Measurements from ENCODE around the gene EXOC8. TPM values are rescaled to one million over a fixed set of nuclear protein-coding genes. Genes with fewer than 3 reads are reported as not detected.
"Not testable (repeated sequence)": the region's sequence is repeated elsewhere in the genome, so short reads cannot be mapped to it uniquely, and the experiment has no call there.

Gene EXOC8
- total RNA-seq, 2 donors from 2014 or later = 17.2 to 19.2 TPM

DNA sequence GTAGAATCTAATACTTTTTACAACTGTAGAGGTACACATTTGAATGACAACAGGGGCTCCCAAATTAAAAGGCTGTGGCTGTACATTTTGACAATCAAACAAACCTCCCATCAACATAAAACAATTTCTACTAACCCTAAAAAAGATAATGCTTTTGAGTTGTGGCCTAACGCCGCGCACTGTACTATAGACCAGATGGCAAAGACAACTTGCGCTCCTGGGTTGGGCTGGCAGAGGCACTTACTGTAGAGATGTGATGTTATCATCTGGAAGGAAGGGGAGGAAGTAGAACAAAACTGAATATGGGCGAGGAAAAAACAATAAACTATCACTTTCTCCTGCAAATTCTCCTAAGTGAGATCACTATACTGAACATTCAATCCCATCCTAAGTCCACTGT lies 26.5 kb upstream of the EXOC8 start:
- DNase-seq (no peak), ATAC-seq (replicated peaks in 1 of 2) (no peak)
- H3K9me3 Mint-ChIP-seq = no peaks in the 10 kb centered on the region
- H3K27me3 Mint-ChIP-seq (ENCODE audit: low read depth) = no peaks in the 10 kb centered on the region
- no peaks in the 10 kb centered on the region for H3K4me1 Mint-ChIP-seq (ENCODE audit: low read depth)
- peaks cover 3 to 12% of the 10 kb centered on the region in 2 donors for H3K36me3 Mint-ChIP-seq (ENCODE audit: insufficient read depth in 2 of 2)
- no peak overlapping the region for H3K27ac Mint-ChIP-seq
- H3K4me3 Mint-ChIP-seq = no peak overlapping the region

DNA sequence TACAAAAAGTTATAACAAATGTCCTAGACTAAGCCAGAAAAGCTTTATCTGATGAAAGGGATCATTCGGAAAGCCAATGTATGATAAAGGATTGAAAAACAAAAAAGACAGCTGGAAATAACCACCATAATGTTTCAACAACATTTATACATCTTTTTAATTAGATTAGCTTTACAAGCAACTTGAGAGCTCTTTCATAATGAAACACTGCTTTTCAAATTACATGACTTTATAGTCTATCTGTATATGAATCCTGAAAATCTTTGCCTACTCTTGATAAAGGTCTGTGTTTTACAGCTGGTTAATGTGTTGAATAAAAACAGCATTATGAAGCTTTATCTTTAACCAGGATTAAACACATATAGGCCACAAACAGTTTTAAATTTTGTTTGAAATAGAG lies 26.0 kb upstream of the EXOC8 start:
- no peaks in the 10 kb centered on the region for H3K9me3 Mint-ChIP-seq
- no peaks in the 10 kb centered on the region for H3K4me1 Mint-ChIP-seq (ENCODE audit: low read depth)
- no peaks in the 10 kb centered on the region for H3K27me3 Mint-ChIP-seq (ENCODE audit: low read depth)
- ATAC-seq (replicated peaks in 1 of 2) (no peak), DNase-seq (no peak)
- peaks cover 3 to 12% of the 10 kb centered on the region in 2 donors for H3K36me3 Mint-ChIP-seq (ENCODE audit: insufficient read depth in 2 of 2)
- H3K27ac Mint-ChIP-seq = no peak overlapping the region
- no peak overlapping the region for H3K4me3 Mint-ChIP-seq

DNA sequence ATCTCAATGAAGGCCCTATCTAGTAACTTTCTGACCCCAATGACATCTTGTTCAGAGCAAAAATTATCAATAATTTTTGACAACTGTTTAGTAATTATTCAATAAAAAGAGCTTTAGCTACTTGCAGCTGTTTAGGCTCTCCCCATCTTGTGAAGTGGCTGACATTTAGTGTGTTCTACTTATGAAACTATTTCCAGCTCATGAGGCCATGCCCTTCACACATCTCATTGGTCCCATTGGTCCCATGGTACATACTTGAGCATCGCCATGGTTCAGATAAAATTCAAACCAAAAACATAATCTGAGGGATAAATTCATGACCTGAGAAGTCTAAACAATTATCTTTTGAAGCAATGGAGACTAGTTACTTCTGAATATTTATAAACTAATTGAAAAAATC lies 24.7 kb upstream of the EXOC8 start:
- H3K36me3 Mint-ChIP-seq (ENCODE audit: insufficient read depth in 2 of 2) = peaks cover 3 to 12% of the 10 kb centered on the region in 2 donors

DNA sequence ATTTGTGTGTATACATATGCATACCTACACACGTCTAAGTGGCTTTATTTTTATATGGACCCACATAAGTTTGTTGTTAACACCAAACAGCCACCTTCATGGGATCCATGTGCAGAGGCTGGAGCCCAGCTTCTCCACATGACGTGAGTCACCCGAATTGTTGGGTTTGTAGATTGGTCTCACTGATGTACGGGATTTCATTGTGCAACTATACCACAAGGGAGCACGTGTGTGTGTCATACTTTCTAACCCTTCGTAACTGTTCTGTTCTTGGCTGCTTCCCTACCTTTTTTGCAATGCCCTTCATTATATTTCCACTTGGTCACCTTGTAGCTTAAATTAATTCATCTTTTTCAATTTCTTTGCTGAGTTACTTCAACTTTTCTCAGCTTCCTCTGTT lies 21.5 kb upstream of the EXOC8 start:
- no peaks in the 10 kb centered on the region for H3K9me3 Mint-ChIP-seq
- no peak for DNase-seq
- H3K4me3 Mint-ChIP-seq = no peak overlapping the region
- no peak for ATAC-seq (replicated peaks in 1 of 2)
- no peaks in the 10 kb centered on the region for H3K27me3 Mint-ChIP-seq (ENCODE audit: low read depth)
- H3K4me1 Mint-ChIP-seq (ENCODE audit: low read depth) = peaks cover 8% of the 10 kb centered on the region
- H3K36me3 Mint-ChIP-seq (ENCODE audit: insufficient read depth in 2 of 2) = peaks cover 3 to 6% of the 10 kb centered on the region in 2 donors
- H3K27ac Mint-ChIP-seq = peak overlapping the region; percentile 78

More for the DNA sequence above, 24.7 kb upstream of the EXOC8 start:
- no peak overlapping the region for H3K4me3 Mint-ChIP-seq
- H3K9me3 Mint-ChIP-seq = no peaks in the 10 kb centered on the region
- ATAC-seq (replicated peaks in 1 of 2) (no peak), DNase-seq (no peak)
- no peaks in the 10 kb centered on the region for H3K27me3 Mint-ChIP-seq (ENCODE audit: low read depth)
- H3K27ac Mint-ChIP-seq = no peak overlapping the region
- H3K4me1 Mint-ChIP-seq (ENCODE audit: low read depth) = peaks cover 8% of the 10 kb centered on the region

DNA sequence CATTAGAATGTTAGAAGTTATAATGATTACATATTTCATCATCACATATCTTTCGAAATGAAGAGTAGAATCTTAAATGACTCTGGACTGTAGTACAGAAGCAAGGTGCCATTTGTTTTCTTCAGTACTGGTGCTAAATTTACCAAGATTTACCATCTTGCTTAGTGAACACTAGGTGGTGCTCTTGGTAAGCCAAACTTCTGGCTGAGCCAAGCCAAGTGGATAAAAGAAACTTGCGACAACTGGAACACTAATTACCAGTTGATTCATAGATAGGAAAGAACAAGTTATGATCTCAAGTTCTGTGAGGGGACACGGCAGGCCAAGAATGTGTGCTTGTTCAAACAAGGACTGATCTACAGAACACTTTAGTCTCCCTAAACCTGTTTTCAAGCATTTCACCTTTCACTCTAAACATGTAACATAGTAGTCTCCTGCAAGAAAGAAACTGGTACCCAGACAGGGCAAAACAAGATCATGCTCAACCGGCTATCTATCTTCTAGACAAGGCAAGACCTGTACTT lies 20.2 kb upstream of the EXOC8 start:
- H3K27ac Mint-ChIP-seq = no peak overlapping the region
- no peaks in the 10 kb centered on the region for H3K9me3 Mint-ChIP-seq
- ATAC-seq (replicated peaks in 1 of 2) (peak; percentile 75 to 81), DNase-seq (peak in 1 of 2 donors; percentile 27)
- peaks cover 3 to 6% of the 10 kb centered on the region in 2 donors for H3K36me3 Mint-ChIP-seq (ENCODE audit: insufficient read depth in 2 of 2)
- H3K4me1 Mint-ChIP-seq (ENCODE audit: low read depth) = peaks cover 8% of the 10 kb centered on the region
- no peaks in the 10 kb centered on the region for H3K27me3 Mint-ChIP-seq (ENCODE audit: low read depth)
- no peak overlapping the region for H3K4me3 Mint-ChIP-seq

DNA sequence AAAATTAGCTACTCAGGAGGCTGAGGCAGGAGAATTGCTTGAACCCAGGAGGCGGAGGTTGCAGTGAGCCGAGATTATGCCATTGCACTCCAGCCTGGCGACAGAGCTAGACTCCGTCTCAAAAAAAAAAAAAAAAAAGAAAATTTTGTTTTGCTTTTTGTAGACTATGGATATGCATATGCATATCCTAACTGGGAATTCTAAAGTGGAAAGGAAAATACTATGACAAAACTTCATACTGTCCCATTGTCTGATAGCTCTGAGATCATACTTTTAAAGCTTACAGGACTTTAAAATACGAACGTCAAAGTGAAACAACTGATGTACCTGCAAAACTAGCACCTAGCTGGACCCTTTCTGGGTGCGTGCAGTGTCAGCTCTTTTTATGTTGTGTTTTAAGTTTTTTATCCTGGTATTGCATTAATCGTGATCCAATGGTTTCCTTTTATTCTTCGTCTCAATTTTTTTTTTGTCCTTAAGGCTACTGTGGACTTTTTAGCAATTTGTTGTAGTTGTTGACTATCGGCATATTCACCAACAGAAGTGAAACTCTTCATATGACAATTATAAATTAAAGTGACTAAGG lies 19.6 kb upstream of the EXOC8 start:
- no peak overlapping the region for H3K27ac Mint-ChIP-seq
- DNase-seq = no peak
- H3K4me1 Mint-ChIP-seq (ENCODE audit: low read depth) = peaks cover 8% of the 10 kb centered on the region
- peaks cover 3 to 9% of the 10 kb centered on the region in 2 donors for H3K36me3 Mint-ChIP-seq (ENCODE audit: insufficient read depth in 2 of 2)
- no peaks in the 10 kb centered on the region for H3K27me3 Mint-ChIP-seq (ENCODE audit: low read depth)
- H3K4me3 Mint-ChIP-seq = no peak overlapping the region
- no peaks in the 10 kb centered on the region for H3K9me3 Mint-ChIP-seq
- no peak for ATAC-seq (replicated peaks in 1 of 2)

DNA sequence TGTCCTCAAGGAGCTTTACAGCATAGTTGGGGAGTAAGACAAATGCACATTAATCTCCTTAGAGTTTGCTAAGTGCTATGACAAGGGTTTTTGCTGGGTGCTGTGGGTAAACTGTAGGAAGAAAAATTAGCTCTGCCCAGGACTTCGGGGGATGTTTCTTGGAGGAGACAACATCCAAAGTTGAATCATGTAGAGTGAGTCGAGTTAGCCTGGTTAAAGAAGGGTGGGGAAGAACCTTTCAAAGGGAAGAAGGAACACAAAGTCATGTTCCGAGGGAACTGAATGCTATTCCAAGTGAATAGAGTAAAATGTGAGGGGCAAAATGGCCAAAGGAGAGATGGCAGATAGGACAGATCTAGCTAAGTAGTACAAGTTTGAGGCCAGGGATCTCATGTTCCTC lies 17.5 kb upstream of the EXOC8 start:
- Mint-ChIP-seq H3K4me1 (ENCODE audit: low read depth) (peaks cover 8% of the 10 kb centered on the region), H3K4me3 (no peak overlapping the region), H3K27ac (no peak overlapping the region), H3K9me3 (no peaks in the 10 kb centered on the region), H3K27me3 (ENCODE audit: low read depth) (no peaks in the 10 kb centered on the region), H3K36me3 (ENCODE audit: insufficient read depth in 2 of 2) (peaks cover 2 to 7% of the 10 kb centered on the region in 2 donors)
- no peak for ATAC-seq (replicated peaks in 1 of 2)
- DNase-seq = no peak

DNA sequence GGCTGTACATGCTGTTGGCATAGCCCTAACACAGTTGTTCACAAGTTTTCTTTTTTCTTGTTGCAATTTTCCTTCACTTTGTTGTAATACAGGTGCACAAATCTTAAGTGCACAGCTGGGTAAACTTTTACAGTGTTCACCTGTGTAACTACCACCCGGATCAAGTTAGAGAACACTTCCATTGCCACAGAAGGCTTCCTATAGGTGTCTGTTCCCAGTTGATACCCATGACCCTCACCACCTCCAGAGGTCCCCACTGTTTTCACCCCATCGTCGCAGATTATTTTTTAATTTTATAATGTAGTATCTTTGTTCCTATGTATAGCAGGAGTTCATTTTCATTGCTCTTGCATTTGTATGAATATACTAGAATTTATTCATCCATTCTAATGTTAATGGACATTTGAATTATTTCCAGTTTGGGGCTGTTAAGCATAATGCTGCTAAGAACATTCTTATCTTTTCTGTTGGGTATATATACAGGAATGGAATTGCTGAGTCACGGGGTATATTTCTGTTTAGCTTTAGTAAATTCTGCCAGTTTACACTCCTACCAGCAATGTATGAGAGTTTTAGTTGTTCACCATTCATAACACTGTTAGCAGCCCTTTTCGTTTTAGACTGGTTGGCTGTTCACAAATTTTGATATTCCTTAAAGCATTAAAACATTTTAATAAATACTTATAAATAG lies 16.8 kb upstream of the EXOC8 start:
- Mint-ChIP-seq H3K27ac (no peak overlapping the region), H3K4me1 (ENCODE audit: low read depth) (peaks cover 8% of the 10 kb centered on the region), H3K27me3 (ENCODE audit: low read depth) (no peaks in the 10 kb centered on the region), H3K4me3 (no peak overlapping the region), H3K9me3 (no peaks in the 10 kb centered on the region), H3K36me3 (ENCODE audit: insufficient read depth in 2 of 2) (peaks cover 2 to 7% of the 10 kb centered on the region in 2 donors)
- ATAC-seq (replicated peaks in 1 of 2) = no peak
- no peak for DNase-seq

DNA sequence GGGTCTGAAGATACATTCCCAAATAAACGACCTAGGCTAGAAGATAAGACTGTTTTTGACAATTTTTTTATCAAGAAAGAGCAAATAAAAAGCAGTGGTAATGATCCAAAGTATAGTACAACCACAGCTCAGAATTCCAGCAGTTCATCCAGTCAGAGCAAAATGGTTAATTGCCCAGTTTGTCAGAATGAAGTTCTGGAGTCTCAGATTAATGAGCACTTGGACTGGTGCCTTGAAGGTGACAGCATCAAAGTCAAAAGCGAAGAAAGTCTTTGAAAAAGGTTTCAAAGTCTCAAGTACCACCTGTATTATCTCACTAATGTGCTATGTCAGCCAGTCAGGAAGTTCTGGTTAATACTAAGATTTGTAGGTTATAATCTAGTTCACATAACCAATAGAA lies 15.4 kb upstream of the EXOC8 start:
- no peak overlapping the region for H3K4me3 Mint-ChIP-seq
- DNase-seq (no peak), ATAC-seq (replicated peaks in 1 of 2) (no peak)
- H3K36me3 Mint-ChIP-seq (ENCODE audit: insufficient read depth in 2 of 2) = peaks cover 4 to 9% of the 10 kb centered on the region in 2 donors
- H3K9me3 Mint-ChIP-seq = no peaks in the 10 kb centered on the region
- no peak overlapping the region for H3K27ac Mint-ChIP-seq
- no peaks in the 10 kb centered on the region for H3K27me3 Mint-ChIP-seq (ENCODE audit: low read depth)
- H3K4me1 Mint-ChIP-seq (ENCODE audit: low read depth) = peaks cover 7% of the 10 kb centered on the region

DNA sequence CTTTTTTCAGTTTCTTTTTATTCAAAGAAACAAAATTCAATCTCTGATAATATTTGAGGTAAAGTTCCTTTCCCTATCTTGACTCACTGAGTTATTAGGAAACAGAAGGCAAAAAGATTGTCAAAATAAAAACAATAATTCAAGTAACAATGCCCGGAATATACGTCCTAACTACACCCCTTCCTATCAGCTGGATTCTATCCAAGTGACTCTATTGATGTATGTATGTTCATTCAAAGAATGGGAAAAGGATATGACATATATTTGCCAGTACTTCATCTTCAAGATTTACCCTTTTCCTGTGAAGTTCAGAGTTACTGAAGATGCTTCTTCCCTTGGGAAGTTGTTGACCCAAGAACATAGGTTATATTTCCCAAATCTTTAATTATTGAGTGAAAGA lies 14.2 kb upstream of the EXOC8 start:
- no peak overlapping the region for H3K4me3 Mint-ChIP-seq
- no peaks in the 10 kb centered on the region for H3K4me1 Mint-ChIP-seq (ENCODE audit: low read depth)
- ATAC-seq (replicated peaks in 1 of 2) = no peak
- no peaks in the 10 kb centered on the region for H3K9me3 Mint-ChIP-seq
- no peaks in the 10 kb centered on the region for H3K27me3 Mint-ChIP-seq (ENCODE audit: low read depth)
- no peak overlapping the region for H3K27ac Mint-ChIP-seq
- peaks cover 4 to 9% of the 10 kb centered on the region in 2 donors for H3K36me3 Mint-ChIP-seq (ENCODE audit: insufficient read depth in 2 of 2)
- no peak for DNase-seq

DNA sequence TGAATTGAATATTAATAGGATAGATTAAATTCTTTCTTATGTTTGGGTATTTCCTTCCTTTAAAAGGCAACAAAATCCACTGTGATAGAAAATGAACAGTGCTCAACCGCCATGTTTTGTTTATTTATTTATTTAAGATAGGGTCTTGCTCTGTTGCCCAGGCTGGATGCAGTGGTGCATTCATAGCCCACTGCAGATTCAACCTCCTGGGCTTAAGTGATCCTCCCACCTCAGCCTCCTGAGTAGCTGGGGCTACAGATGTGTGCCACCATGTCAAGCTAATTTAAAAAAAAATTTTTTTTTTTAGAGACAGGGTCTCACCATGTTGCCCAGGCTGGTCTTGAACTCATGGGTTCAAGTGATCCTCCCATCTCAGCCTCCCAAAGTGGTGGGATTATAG lies 11.2 kb upstream of the EXOC8 start:
- peaks cover 4 to 13% of the 10 kb centered on the region in 2 donors for H3K36me3 Mint-ChIP-seq (ENCODE audit: insufficient read depth in 2 of 2)
- not testable (repeated sequence) for H3K27me3 Mint-ChIP-seq (ENCODE audit: low read depth); DNase-seq; H3K4me3 Mint-ChIP-seq; H3K27ac Mint-ChIP-seq; H3K4me1 Mint-ChIP-seq (ENCODE audit: low read depth); ATAC-seq (replicated peaks in 1 of 2); H3K9me3 Mint-ChIP-seq

DNA sequence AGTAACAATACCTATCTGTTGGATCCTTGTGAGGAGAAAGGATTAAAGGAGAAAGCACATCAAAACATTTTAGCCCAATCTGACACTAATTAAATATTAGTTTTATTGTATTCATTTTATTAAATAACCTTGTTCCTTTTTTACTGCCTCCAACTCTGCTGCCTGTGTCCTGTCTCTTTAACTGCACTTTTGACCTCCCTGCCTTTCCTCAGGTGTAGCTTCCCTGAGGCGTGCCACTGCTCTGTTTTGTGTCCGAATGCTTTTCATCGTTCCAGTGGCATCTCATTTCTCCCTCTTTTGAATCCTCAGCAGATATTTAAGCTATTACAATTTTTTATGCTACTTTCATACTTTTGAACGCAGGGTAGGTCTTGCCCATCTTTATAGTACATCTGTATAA lies 10.8 kb upstream of the EXOC8 start:
- no peaks in the 10 kb centered on the region for H3K4me1 Mint-ChIP-seq (ENCODE audit: low read depth)
- ATAC-seq (replicated peaks in 1 of 2) (no peak), DNase-seq (no peak)
- no peak overlapping the region for H3K4me3 Mint-ChIP-seq
- no peak overlapping the region for H3K27ac Mint-ChIP-seq
- H3K9me3 Mint-ChIP-seq = no peaks in the 10 kb centered on the region
- H3K27me3 Mint-ChIP-seq (ENCODE audit: low read depth) = no peaks in the 10 kb centered on the region
- H3K36me3 Mint-ChIP-seq (ENCODE audit: insufficient read depth in 2 of 2) = peaks cover 4 to 13% of the 10 kb centered on the region in 2 donors

DNA sequence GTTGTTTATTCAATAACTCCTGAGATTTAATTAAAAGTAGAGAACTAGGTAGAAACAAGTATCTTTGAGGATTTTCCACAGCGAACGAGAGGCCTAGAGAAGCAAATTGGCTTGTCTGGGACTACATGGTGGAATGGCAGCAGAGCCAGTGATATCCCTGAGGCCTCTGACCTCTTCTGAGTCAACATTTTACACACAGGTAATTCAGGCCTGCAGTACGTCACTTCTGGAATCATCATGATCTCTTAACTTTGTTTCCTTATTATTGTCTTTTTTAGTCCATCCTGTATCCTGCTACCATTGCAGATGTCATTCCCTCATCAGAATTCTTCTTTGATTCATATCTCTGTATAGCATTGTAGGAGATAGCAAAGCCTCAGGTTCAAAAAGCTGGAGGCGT lies 10.3 kb upstream of the EXOC8 start:
- no peak overlapping the region for H3K4me3 Mint-ChIP-seq
- H3K27ac Mint-ChIP-seq = no peak overlapping the region
- no peak for ATAC-seq (replicated peaks in 1 of 2)
- DNase-seq = no peak
- H3K9me3 Mint-ChIP-seq = no peaks in the 10 kb centered on the region
- H3K36me3 Mint-ChIP-seq (ENCODE audit: insufficient read depth in 2 of 2) = peaks cover 4 to 13% of the 10 kb centered on the region in 2 donors
- no peaks in the 10 kb centered on the region for H3K4me1 Mint-ChIP-seq (ENCODE audit: low read depth)
- H3K27me3 Mint-ChIP-seq (ENCODE audit: low read depth) = no peaks in the 10 kb centered on the region

All from activated T-cell treated with anti-CD3 and anti-CD28 coated beads, Interleukin-2, amount 50 U/mL, for 72 hours (primary cell).